PFSK-1 (cell line): ENCODE results near the gene DNM1L.

Experiments
- FOXP2 ChIP-seq: optimal IDR thresholded peaks from 2 replicates; pipeline ENCODE3; 2011; ENCODE audit warnings: borderline replicate concordance, control low read depth, inconsistent platforms; ENCODE audit not compliant: insufficient read depth; ENCODE audit errors: extremely low read length, extremely low read depth
- POLR2AphosphoS5 ChIP-seq: IDR thresholded peaks from 2 replicates; pipeline ENCODE4 v1.6.1; 2012; ENCODE audit warnings: low read depth, mild to moderate bottlenecking, control low read depth, low read length, moderate library complexity
- REST ChIP-seq, 2 experiments: IDR thresholded peaks; 2 replicates each; pipeline versions ENCODE4 v1.6.1 to v1.8.0; 2011 to 2012; ENCODE audit warnings: low read depth in 2 of 2, low read length in 2 of 2, control low read depth in 1 of 2, inconsistent platforms in 1 of 2, mild to moderate bottlenecking in 1 of 2, moderate library complexity in 1 of 2; ENCODE audit not compliant: insufficient read depth in 1 of 2
- SIN3A ChIP-seq: IDR thresholded peaks from 2 replicates; pipeline ENCODE4 v1.6.1; 2012; ENCODE audit warnings: mild to moderate bottlenecking, low read length, moderate library complexity, borderline replicate concordance; ENCODE audit not compliant: insufficient read depth
- TAF1 ChIP-seq: IDR thresholded peaks from 2 replicates; pipeline ENCODE4 v1.6.1; 2012; ENCODE audit warnings: low read length, control low read depth, borderline replicate concordance; ENCODE audit not compliant: insufficient read depth

Gene DNM1L

DNA sequence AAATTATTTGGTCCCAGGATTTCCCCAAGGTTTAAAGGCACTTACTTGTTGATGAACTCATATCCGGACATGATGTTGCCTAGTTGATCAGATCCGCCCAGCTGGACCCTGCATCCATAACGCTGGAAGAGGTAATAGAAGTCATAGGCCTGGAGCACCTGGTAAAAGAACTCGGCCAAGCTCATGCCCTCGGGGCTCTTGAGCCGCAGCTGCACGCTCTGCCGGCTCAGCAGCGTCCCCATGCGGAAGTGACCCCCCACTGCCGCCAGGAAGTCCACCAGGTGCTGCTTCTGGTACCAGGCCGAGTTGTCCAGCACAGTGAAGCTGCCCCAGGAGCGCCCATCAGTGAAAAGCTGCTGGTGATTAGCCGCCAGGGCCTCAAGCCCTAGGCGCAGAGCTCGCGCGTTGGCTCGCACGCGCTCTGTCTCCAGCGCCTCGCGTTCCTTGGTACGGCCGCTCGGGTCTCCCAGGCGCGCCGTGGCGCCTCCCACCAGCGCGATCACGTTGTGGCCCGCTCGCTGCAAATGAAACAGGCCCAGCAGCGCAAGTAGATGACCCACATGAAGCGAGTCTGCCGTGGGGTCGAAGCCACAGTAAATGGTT is 76.1 kb downstream of the DNM1L start:
- TF ChIP-seq REST (IDR thresholded peaks at IDR 0.05; ENCODE audit: insufficient read depth in 1 of 2, low read depth in 2 of 2, low read length in 2 of 2) (no peak), FOXP2 (peak; percentile 66), POLR2AphosphoS5 (no peak), SIN3A (no peak; the same call in 1 of the 2 replicates)

GRCh38 chr12:32755654-32756475 is 76.8 kb downstream of the DNM1L start, which contains the start of gene YARS2:
Gene YARS2, minus strand, starts transcription at chr12:32755897. Its CDS starts 23 bp downstream, at chr12:32755874.
- TF ChIP-seq REST (IDR thresholded peaks at IDR 0.05; ENCODE audit: insufficient read depth in 1 of 2, low read depth in 2 of 2, low read length in 2 of 2) (peak in 1 of 2 experiments; percentile 54; a peak in 1 of 4 replicates), FOXP2 (no peak), TAF1 (peak; percentile 97), POLR2AphosphoS5 (peak; percentile 95), SIN3A (0 out of 2 replicates have a peak, but pooled peaks have one; percentile 30)

DNA sequence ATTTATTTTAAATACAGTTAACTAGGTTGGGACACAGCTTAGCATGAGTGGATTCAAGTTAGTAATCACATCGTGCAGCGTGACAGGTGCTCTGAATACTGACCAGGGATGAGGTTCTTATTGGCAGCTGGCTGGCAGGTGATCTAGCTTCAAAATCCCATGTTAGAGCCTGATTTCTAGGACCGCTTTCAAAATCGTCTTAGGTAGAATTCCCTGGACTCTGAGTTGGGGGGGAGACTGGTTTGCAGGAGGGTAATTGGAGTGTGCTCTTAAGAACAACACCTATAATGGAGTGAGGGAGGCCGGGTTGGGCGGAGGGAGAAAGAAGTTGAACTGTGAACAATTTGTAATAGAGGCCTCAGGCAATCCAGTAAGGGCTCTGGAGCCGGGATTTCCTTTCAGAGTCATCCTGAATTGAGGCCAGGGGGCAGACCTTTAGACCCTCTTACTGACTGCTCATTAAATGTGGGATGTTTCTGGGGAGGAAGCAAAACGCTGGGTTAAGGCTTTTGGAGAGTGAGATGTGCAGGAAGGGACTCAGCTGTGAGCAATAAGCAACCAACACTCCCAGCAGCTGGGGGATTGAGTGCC is 77.5 kb downstream of the DNM1L start:
- TF ChIP-seq FOXP2 (no peak), TAF1 (no peak), POLR2AphosphoS5 (no peak), REST (IDR thresholded peaks at IDR 0.05; ENCODE audit: insufficient read depth in 1 of 2, low read depth in 2 of 2, low read length in 2 of 2) (no peak), SIN3A (no peak)

- TF ChIP-seq SIN3A (no peak), REST (IDR thresholded peaks at IDR 0.05; ENCODE audit: insufficient read depth in 1 of 2, low read depth in 2 of 2, low read length in 2 of 2) (no peak), POLR2AphosphoS5 (no peak), FOXP2 (no peak), TAF1 (no peak)
Observed at GRCh38 chr12:32757157-32757556, 78.1 kb downstream of the DNM1L start.
